Gastrocnemius medialis (tissue), 4 donors: ENCODE results near the gene AIMP2.
"Not testable (repeated sequence)": the region's sequence is repeated elsewhere in the genome, so short reads cannot be mapped to it uniquely, and the experiment has no call there.

Experiments used
- CTCF ChIP-seq, 5 experiments: fragments of 450-650 bp in 3 of 5; fragments of 200-600 bp in 2 of 5; sonication (generic) in 2 of 5; IDR thresholded peaks in 4 of 5; conservative IDR thresholded peaks in 1 of 5; 1 replicate in 4 of 5; 2 replicates in 1 of 5; pipeline ENCODE4 v1.5.1; 2016 to 2019; ENCODE audit warnings: antibody characterized with exemption in 5 of 5, mild to moderate bottlenecking in 3 of 5, moderate library complexity in 3 of 5
- POLR2A ChIP-seq, 2 donors: fragments of 450-650 bp; IDR thresholded peaks; one replicate each; pipeline ENCODE4 v1.6.1; 2017; ENCODE audit warnings: antibody characterized with exemption in 2 of 2, mild to moderate bottlenecking in 2 of 2, moderate library complexity in 2 of 2

GRCh38 chr7:5987061-5987460 is 22.0 kb upstream of the AIMP2 start:
- TF ChIP-seq CTCF (IDR thresholded peaks at IDR 0.05 in 4 of 5, conservative IDR thresholded peaks at IDR 0.05 in 1 of 5); POLR2A (IDR thresholded peaks at IDR 0.05): not testable (repeated sequence)
